ENCODE measurements around the gene EPHA4. TPM values are rescaled to one million over a fixed set of nuclear protein-coding genes. Genes with fewer than 3 reads are reported as not detected.

EPHA4 gene
- total RNA-seq, 1 experiment from 2014 or later = 3.4 TPM

GRCh38 chr2:221402072-221402471, 170.0 kb downstream of the EPHA4 start:
- TF ChIP-seq REST (IDR thresholded peaks at IDR 0.05; ENCODE audit: insufficient read depth in 1 of 2, low read depth in 2 of 2, low read length in 1 of 2) (no peak), POLR2AphosphoS5 (IDR thresholded peaks at IDR 0.05; ENCODE audit: low read depth, low read length) (no peak), SIN3A (IDR thresholded peaks at IDR 0.05; ENCODE audit: borderline replicate concordance, insufficient read depth, low read depth, low read length) (no peak), CTCF (IDR thresholded peaks at IDR 0.05) (no peak), TCF7L2 (IDR thresholded peaks at IDR 0.05; ENCODE audit: low read depth, low read length) (no peak)
- BruUV-seq (replicated peaks) = no TSS peak
- POLR2A ChIA-PET = no interaction called here
- Histone ChIP-seq H3K27ac (ENCODE audit: low read length) (no peak overlapping the region), H3K9me3 (ENCODE audit: control insufficient read depth, insufficient read depth, low read depth, low read length) (no peaks in the 10 kb centered on the region), H3K4me1 (ENCODE audit: control insufficient read depth, insufficient read depth, low read length) (no peaks in the 10 kb centered on the region), H3K27me3 (ENCODE audit: control insufficient read depth, insufficient read depth, low read length) (no peaks in the 10 kb centered on the region), H3K36me3 (ENCODE audit: control insufficient read depth, insufficient read depth, low read length) (no peaks in the 10 kb centered on the region), H3K4me3 (ENCODE audit: low read depth in 2 of 2, low read length in 2 of 2) (no peak overlapping the region)
- CTCF ChIA-PET = no interaction called here
- intact Hi-C loops (cut with micrococcal nuclease; ENCODE audit: unreplicated experiment) (no loop called here), in situ Hi-C loops (cut with HindIII; ENCODE audit: low pct_unique_long_range_greater_than_20kb, low sequenced_read_pairs) (no loop called here)
- DNase-seq (ENCODE audit: low read depth, low spot score) (no peak), ATAC-seq (no peak)

GRCh38 chr2:221400411-221400810, 171.7 kb downstream of the EPHA4 start:
- CTCF ChIA-PET = no interaction called here
- Histone ChIP-seq H3K4me3 (ENCODE audit: low read depth in 2 of 2, low read length in 2 of 2) (no peak overlapping the region), H3K27me3 (ENCODE audit: control insufficient read depth, insufficient read depth, low read length) (no peaks in the 10 kb centered on the region), H3K9me3 (ENCODE audit: control insufficient read depth, insufficient read depth, low read depth, low read length) (no peaks in the 10 kb centered on the region), H3K4me1 (ENCODE audit: control insufficient read depth, insufficient read depth, low read length) (no peaks in the 10 kb centered on the region), H3K36me3 (ENCODE audit: control insufficient read depth, insufficient read depth, low read length) (no peaks in the 10 kb centered on the region), H3K27ac (ENCODE audit: low read length) (no peak overlapping the region)
- ATAC-seq (no peak), DNase-seq (ENCODE audit: low read depth, low spot score) (no peak)
- BruUV-seq (replicated peaks) = no TSS peak
- intact Hi-C loops (cut with micrococcal nuclease; ENCODE audit: unreplicated experiment) = no loop called here
- POLR2A ChIA-PET = no interaction called here
- TF ChIP-seq REST (IDR thresholded peaks at IDR 0.05; ENCODE audit: insufficient read depth in 1 of 2, low read depth in 2 of 2, low read length in 1 of 2) = no peak
- no peak for TF ChIP-seq CTCF (IDR thresholded peaks at IDR 0.05)
- TF ChIP-seq TCF7L2 (IDR thresholded peaks at IDR 0.05; ENCODE audit: low read depth, low read length) = no peak
- no peak for TF ChIP-seq SIN3A (IDR thresholded peaks at IDR 0.05; ENCODE audit: borderline replicate concordance, insufficient read depth, low read depth, low read length)
- no peak for TF ChIP-seq POLR2AphosphoS5 (IDR thresholded peaks at IDR 0.05; ENCODE audit: low read depth, low read length)
- in situ Hi-C loops (cut with HindIII; ENCODE audit: low pct_unique_long_range_greater_than_20kb, low sequenced_read_pairs) = no loop called here

Measured in Panc1 (cell line).